A172 (cell line): ENCODE results near the gene KHSRP. TPM values are rescaled to one million over a fixed set of nuclear protein-coding genes. Genes with fewer than 3 reads are reported as not detected.
"Not testable (repeated sequence)": the region's sequence is repeated elsewhere in the genome, so short reads cannot be mapped to it uniquely, and the experiment has no call there.

Source experiments
- DNase-seq: peaks from one replicate; pipeline ENCODE4 v3.0.0-alpha.2; 2015; ENCODE audit warnings: low spot score
- total RNA-seq: library from RNA; depleted of rRNA; stranded (reverse); fragments of >200 nt; shearing (Covaris generic); gene quantifications from 2 replicates; pipeline ENCODE4 v1.2.3, GENCODE V29; 2014

KHSRP gene
- total RNA-seq, 1 experiment from 2014 or later: 131 TPM

- no peak for DNase-seq
Measured at GRCh38 chr19:6451583-6452222, 27.1 kb upstream of the KHSRP start.

GRCh38 chr19:6450166-6450565, 25.6 kb upstream of the KHSRP start:
- DNase-seq: no peak

GRCh38 chr19:6448045-6448444, 23.4 kb upstream of the KHSRP start:
- no peak for DNase-seq

GRCh38 chr19:6446452-6446851, 21.8 kb upstream of the KHSRP start:
- DNase-seq: no peak

GRCh38 chr19:6443986-6444385, 19.4 kb upstream of the KHSRP start:
- no peak for DNase-seq

GRCh38 chr19:6442087-6442688, 17.6 kb upstream of the KHSRP start:
- DNase-seq: no peak

- no peak for DNase-seq
Measured at GRCh38 chr19:6440905-6441304, 16.3 kb upstream of the KHSRP start.

GRCh38 chr19:6439743-6440142, 15.1 kb upstream of the KHSRP start:
- DNase-seq: no peak

- no peak for DNase-seq
Measured at GRCh38 chr19:6433663-6434062, 9.1 kb upstream of the KHSRP start, which contains the start of gene SLC25A41. Gene SLC25A41, minus strand, starts transcription at chr19:6433763. Its CDS starts 70 bp downstream, at chr19:6433693.

- no peak for DNase-seq
Measured at GRCh38 chr19:6433165-6433564, 8.6 kb upstream of the KHSRP start.

GRCh38 chr19:6431891-6432290, 7.3 kb upstream of the KHSRP start:
- no peak for DNase-seq

- DNase-seq: no peak
Measured at GRCh38 chr19:6429419-6430221, 5.0 kb upstream of the KHSRP start.

- DNase-seq: not testable (repeated sequence)
Measured at GRCh38 chr19:6428692-6429418, 4.2 kb upstream of the KHSRP start.

- DNase-seq: no peak
Measured at GRCh38 chr19:6427131-6427530, 2.5 kb upstream of the KHSRP start.

- DNase-seq: no peak
Measured at GRCh38 chr19:6425732-6426620, 1.4 kb upstream of the KHSRP start.

- DNase-seq: peak; percentile 100
Measured at GRCh38 chr19:6424939-6425731, 524 bp upstream of the KHSRP start.

- peak; percentile 38 for DNase-seq
Measured at GRCh38 chr19:6423499-6424194, 964 bp downstream of the KHSRP start.

- DNase-seq: no peak
Measured at GRCh38 chr19:6421075-6422014, 3.3 kb downstream of the KHSRP start.

- DNase-seq: no peak
Measured at GRCh38 chr19:6418562-6418932, 6.1 kb downstream of the KHSRP start.
